WTC11 (cell line): ENCODE measurements around the gene RRP1.

ENCODE experiments used
- CREB1 ChIP-seq: sonication (generic); formaldehyde crosslinking; IDR thresholded peaks from 2 replicates; pipeline ENCODE4 v1.8.0; 2023; ENCODE audit warnings: mild to moderate bottlenecking, missing genetic modification reagents
- CTCF ChIP-seq: fragments of 200-600 bp; IDR thresholded peaks from 2 replicates; pipeline ENCODE4 v1.8.0; 2022; ENCODE audit warnings: antibody characterized with exemption
- ELF4 ChIP-seq: sonication (generic); formaldehyde crosslinking; IDR thresholded peaks from 2 replicates; pipeline ENCODE4 v1.8.1; 2022; ENCODE audit warnings: low read depth, mild to moderate bottlenecking, moderate library complexity, missing genetic modification reagents
- IRF2 ChIP-seq: sonication (generic); formaldehyde crosslinking; IDR thresholded peaks from 2 replicates; pipeline ENCODE4 v1.8.0; 2022; ENCODE audit warnings: low read depth, missing genetic modification reagents, borderline replicate concordance
- KAT7 ChIP-seq: sonication (generic); formaldehyde crosslinking; IDR thresholded peaks from 2 replicates; pipeline ENCODE4 v1.8.1; 2023; ENCODE audit warnings: missing genetic modification reagents, mild to moderate bottlenecking, borderline replicate concordance
- MYBL2 ChIP-seq: sonication (generic); formaldehyde crosslinking; IDR thresholded peaks from 2 replicates; pipeline ENCODE4 v1.8.1; 2023; ENCODE audit warnings: mild to moderate bottlenecking, moderate library complexity, missing genetic modification reagents
- NR2C2 ChIP-seq: sonication (generic); formaldehyde crosslinking; IDR thresholded peaks from 2 replicates; pipeline ENCODE4 v1.8.0; 2022; ENCODE audit warnings: mild to moderate bottlenecking, missing genetic modification reagents
- SP1 ChIP-seq: sonication (generic); formaldehyde crosslinking; conservative IDR thresholded peaks from 2 replicates; pipeline ENCODE4 v1.8.1; 2022; ENCODE audit warnings: missing genetic modification reagents
- TCF7 ChIP-seq: sonication (generic); formaldehyde crosslinking; IDR thresholded peaks from 2 replicates; pipeline ENCODE4 v1.8.0; 2022; ENCODE audit warnings: mild to moderate bottlenecking, low read depth, missing genetic modification reagents, moderate library complexity
- TEAD4 ChIP-seq: sonication (generic); formaldehyde crosslinking; IDR thresholded peaks from 2 replicates; pipeline ENCODE4 v1.8.0; 2022; ENCODE audit warnings: mild to moderate bottlenecking, missing genetic modification reagents
- TP53 ChIP-seq: sonication (generic); formaldehyde crosslinking; IDR thresholded peaks from 2 replicates; pipeline ENCODE4 v1.8.1; 2023; ENCODE audit warnings: mild to moderate bottlenecking, missing genetic modification reagents
- TF ChIP-seq, protein P1 (sequence below): sonication (generic); formaldehyde crosslinking; IDR thresholded peaks from 2 replicates; pipeline ENCODE4 v1.8.1; 2023; ENCODE audit warnings: mild to moderate bottlenecking, missing genetic modification reagents, borderline replicate concordance

DNA sequence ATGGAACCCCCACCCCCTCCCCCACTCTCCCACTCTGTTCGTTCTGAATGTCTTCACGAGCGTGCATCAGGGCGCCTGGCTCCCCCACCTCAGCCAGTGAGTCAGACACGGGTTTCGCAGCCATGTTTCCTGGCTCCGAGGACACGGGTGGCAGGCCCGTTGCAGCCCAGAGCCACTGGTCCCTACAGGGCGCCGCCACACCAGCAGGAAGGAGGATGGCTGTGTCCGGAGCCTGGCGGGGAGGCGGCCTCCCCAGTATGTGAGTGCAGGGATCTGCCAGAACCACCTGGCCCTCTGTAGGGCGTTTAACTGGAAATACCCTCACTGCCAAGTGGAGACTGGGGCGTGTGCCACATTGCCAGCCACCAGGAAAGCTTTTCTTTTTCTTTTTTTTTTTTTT lies 31.8 kb upstream of the RRP1 start:
- TF ChIP-seq CTCF (no peak), NR2C2 (CRISPR knock-in tag) (no peak), MYBL2 (CRISPR knock-in tag) (no peak), TCF7 (no peak), TP53 (CRISPR knock-in tag) (no peak), CREB1 (CRISPR knock-in tag) (no peak), KAT7 (no peak), IRF2 (CRISPR knock-in tag) (no peak), TEAD4 (CRISPR knock-in tag) (no peak), ELF4 (no peak), SP1 (CRISPR knock-in tag) (no peak)
- TF ChIP-seq, protein P1, sequence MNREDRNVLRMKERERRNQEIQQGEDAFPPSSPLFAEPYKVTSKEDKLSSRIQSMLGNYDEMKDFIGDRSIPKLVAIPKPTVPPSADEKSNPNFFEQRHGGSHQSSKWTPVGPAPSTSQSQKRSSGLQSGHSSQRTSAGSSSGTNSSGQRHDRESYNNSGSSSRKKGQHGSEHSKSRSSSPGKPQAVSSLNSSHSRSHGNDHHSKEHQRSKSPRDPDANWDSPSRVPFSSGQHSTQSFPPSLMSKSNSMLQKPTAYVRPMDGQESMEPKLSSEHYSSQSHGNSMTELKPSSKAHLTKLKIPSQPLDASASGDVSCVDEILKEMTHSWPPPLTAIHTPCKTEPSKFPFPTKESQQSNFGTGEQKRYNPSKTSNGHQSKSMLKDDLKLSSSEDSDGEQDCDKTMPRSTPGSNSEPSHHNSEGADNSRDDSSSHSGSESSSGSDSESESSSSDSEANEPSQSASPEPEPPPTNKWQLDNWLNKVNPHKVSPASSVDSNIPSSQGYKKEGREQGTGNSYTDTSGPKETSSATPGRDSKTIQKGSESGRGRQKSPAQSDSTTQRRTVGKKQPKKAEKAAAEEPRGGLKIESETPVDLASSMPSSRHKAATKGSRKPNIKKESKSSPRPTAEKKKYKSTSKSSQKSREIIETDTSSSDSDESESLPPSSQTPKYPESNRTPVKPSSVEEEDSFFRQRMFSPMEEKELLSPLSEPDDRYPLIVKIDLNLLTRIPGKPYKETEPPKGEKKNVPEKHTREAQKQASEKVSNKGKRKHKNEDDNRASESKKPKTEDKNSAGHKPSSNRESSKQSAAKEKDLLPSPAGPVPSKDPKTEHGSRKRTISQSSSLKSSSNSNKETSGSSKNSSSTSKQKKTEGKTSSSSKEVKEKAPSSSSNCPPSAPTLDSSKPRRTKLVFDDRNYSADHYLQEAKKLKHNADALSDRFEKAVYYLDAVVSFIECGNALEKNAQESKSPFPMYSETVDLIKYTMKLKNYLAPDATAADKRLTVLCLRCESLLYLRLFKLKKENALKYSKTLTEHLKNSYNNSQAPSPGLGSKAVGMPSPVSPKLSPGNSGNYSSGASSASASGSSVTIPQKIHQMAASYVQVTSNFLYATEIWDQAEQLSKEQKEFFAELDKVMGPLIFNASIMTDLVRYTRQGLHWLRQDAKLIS (CRISPR knock-in tag), result no peak
